RWPE1 (cell line): ENCODE data around the gene MAGI3.

ENCODE experiments used
- CTCF ChIA-PET: fragments of 350-600 bp; sonication (Branson Sonifier 250); formaldehyde crosslinking; extraction: SDS; loops from one replicate; lab custom pipeline; 2021; lab: Yijun Ruan, JAX
- POLR2A ChIA-PET: fragments of 400-600 bp; formaldehyde crosslinking; extraction: SDS; loops from one replicate; lab custom pipeline; 2020; ENCODE audit warnings: antibody characterized with exemption; ENCODE audit not compliant: low non-redundant PET; lab: Yijun Ruan, JAX
- DNase-seq: peaks from one replicate; pipeline ENCODE4 v3.0.0; 2012; ENCODE audit warnings: low spot score
- H3K27ac ChIP-seq: fragments of 450-650 bp; 2 replicates; pipeline ENCODE4 v1.5.1; 2017
- CTCF ChIP-seq: fragments of 450-650 bp; conservative IDR thresholded peaks from 2 replicates; pipeline ENCODE4 v1.5.1; 2017; ENCODE audit warnings: low read depth, mild to moderate bottlenecking

Gene MAGI3

GRCh38 chr1:113617438-113618141 is 227.3 kb downstream of the MAGI3 start:
- DNase-seq = no peak
- CTCF ChIA-PET = no interaction called here
- H3K27ac ChIP-seq = no peak overlapping the region
- POLR2A ChIA-PET = no interaction called here
- no peak for TF ChIP-seq CTCF

GRCh38 chr1:113628997-113629396 is 238.7 kb downstream of the MAGI3 start:
- POLR2A ChIA-PET = no interaction called here
- DNase-seq = no peak
- no peak for TF ChIP-seq CTCF
- CTCF ChIA-PET = no interaction called here
- no peak overlapping the region for H3K27ac ChIP-seq

GRCh38 chr1:113630340-113631327 is 240.3 kb downstream of the MAGI3 start:
- ChIA-PET POLR2A (no interaction called here), CTCF (interaction anchor here (0.5 kb wide), 1 partner anchor 528 kb away, joined by 3 read pairs; no protein-coding TSS in a partner anchor)
- H3K27ac ChIP-seq = no peak overlapping the region
- DNase-seq = no peak
- TF ChIP-seq CTCF = no peak

GRCh38 chr1:113641396-113641795 is 251.1 kb downstream of the MAGI3 start:
- CTCF ChIA-PET = no interaction called here
- POLR2A ChIA-PET = no interaction called here
- no peak overlapping the region for H3K27ac ChIP-seq
- TF ChIP-seq CTCF = no peak
- DNase-seq = no peak

GRCh38 chr1:113647164-113647563 is 256.8 kb downstream of the MAGI3 start:
- no peak for TF ChIP-seq CTCF
- POLR2A ChIA-PET = no interaction called here
- CTCF ChIA-PET = no interaction called here
- no peak for DNase-seq
- H3K27ac ChIP-seq = no peak overlapping the region

- TF ChIP-seq CTCF = no peak
- no peak overlapping the region for H3K27ac ChIP-seq
- ChIA-PET CTCF (no interaction called here), POLR2A (no interaction called here)
- no peak for DNase-seq
Measured at GRCh38 chr1:113648478-113648877, 258.2 kb downstream of the MAGI3 start.
